HEK293 (cell line): ENCODE results near the gene SMC1B.

Experiments
- ZNF335 ChIP-seq: fragments of 450-650 bp; formaldehyde crosslinking; conservative IDR thresholded peaks from 2 replicates; pipeline ENCODE4 v1.5.1; 2016; ENCODE audit warnings: missing biosample characterization, missing genetic modification characterization
- ZNF510 ChIP-seq: fragments of 450-650 bp; formaldehyde crosslinking; IDR thresholded peaks from 2 replicates; pipeline ENCODE4 v1.5.1; 2018; ENCODE audit warnings: mild to moderate bottlenecking, missing genetic modification characterization, missing biosample characterization; ENCODE audit not compliant: insufficient replicate concordance
- TF ChIP-seq, protein P1 (sequence below): IDR thresholded peaks from 2 replicates; pipeline ENCODE4 v1.6.1; 2011; ENCODE audit warnings: mild to moderate bottlenecking, low read depth, low read length, borderline replicate concordance

DNA sequence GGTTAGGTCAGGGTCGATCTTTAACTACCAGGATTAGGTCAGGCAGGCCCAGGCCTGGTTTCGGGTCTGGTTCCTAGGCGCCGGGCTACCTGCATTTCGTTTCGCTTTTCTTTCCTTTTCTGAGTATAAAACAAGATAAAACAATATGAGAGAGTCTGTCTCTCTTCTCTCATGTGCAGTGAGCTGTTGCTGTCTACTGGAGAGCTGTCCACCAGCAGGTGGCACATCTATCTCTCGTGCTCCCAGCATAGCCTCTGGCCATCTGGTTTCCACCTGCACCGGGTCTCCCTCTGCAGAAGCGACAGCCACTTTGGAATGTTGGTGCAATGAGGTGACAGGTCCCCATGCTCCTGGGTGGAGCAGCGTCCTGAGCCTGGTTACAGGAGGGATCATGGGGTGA, 27.7 kb upstream of the SMC1B start:
- no peak for TF ChIP-seq ZNF335 (tag by site-specific recombination)
- TF ChIP-seq, protein P1, sequence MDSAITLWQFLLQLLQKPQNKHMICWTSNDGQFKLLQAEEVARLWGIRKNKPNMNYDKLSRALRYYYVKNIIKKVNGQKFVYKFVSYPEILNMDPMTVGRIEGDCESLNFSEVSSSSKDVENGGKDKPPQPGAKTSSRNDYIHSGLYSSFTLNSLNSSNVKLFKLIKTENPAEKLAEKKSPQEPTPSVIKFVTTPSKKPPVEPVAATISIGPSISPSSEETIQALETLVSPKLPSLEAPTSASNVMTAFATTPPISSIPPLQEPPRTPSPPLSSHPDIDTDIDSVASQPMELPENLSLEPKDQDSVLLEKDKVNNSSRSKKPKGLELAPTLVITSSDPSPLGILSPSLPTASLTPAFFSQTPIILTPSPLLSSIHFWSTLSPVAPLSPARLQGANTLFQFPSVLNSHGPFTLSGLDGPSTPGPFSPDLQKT = no peak
- TF ChIP-seq ZNF510 (tag by site-specific recombination) = no peak
